Measurements from ENCODE around the gene TAF4.

TAF4 gene

DNA sequence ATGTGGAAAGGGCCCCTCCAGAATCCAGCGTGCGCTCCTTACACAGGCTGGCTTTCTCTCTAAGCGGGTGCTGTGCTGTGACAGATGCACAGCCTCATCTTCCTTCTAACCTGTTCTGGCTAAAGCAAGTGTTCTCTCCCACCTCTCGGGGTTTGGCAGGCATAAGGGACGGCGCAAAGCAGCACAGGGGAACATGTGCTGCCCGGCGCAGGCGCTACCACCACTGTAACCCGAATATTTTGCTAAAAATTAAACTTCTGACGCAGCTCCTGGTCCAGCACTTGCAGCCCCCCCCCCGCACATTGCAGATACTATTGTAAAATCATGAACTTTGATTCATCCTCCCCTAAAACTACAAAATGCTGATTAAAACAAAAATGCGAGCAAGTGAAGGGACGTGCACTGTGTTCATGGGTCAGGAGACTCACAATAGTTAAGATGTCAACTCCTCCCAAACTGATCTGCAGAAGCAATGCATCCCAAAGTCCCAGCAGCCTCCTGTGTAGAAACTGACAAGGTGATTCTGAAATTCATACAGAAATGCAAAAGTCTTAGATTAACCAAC, 43.0 kb downstream of the TAF4 start:
- Histone ChIP-seq H3K36me3 (ENCODE audit: control insufficient read depth, insufficient read depth, low read length) (no peaks in the 10 kb centered on the region), H3K18ac (ENCODE audit: low read length) (no peak overlapping the region), H3K9ac (ENCODE audit: low read length) (no peak overlapping the region), H3K27me3 (ENCODE audit: insufficient read depth, low read length, poor library complexity) (no peaks in the 10 kb centered on the region), H4K5ac (ENCODE audit: low read length) (no peak overlapping the region), H3K56ac (ENCODE audit: low read length) (no peak overlapping the region), H2AK5ac (ENCODE audit: low read length) (no peak overlapping the region), H2BK120ac (ENCODE audit: low read depth, low read length) (no peak overlapping the region), H3K79me2 (ENCODE audit: control insufficient read depth, insufficient read depth, low read length) (peaks cover 92% of the 10 kb centered on the region), H4K8ac (ENCODE audit: low read depth, low read length) (no peak overlapping the region), H3K4me3 (ENCODE audit: low read length) (no peak overlapping the region), H3K23ac (ENCODE audit: low read length) (no peak overlapping the region), H3K79me1 (ENCODE audit: low read length) (peaks cover 44% of the 10 kb centered on the region), H2BK15ac (replicated peaks; ENCODE audit: low read depth) (no peak overlapping the region), H2BK5ac (ENCODE audit: low read length) (no peak overlapping the region), H3K27ac (ENCODE audit: low read depth, low read length) (no peak overlapping the region), H3K4ac (ENCODE audit: low read depth, low read length) (no peak overlapping the region), H3K4me2 (ENCODE audit: low read length) (no peak overlapping the region), H3K4me1 (ENCODE audit: control insufficient read depth, low read depth, low read length) (no peaks in the 10 kb centered on the region)
- no peak for DNase-seq
- no CpG with 5 or more reads among the region's 14 CpGs for WGBS (ENCODE audit: extremely low coverage, insufficient coverage, low lambda C conversion rate)

DNA sequence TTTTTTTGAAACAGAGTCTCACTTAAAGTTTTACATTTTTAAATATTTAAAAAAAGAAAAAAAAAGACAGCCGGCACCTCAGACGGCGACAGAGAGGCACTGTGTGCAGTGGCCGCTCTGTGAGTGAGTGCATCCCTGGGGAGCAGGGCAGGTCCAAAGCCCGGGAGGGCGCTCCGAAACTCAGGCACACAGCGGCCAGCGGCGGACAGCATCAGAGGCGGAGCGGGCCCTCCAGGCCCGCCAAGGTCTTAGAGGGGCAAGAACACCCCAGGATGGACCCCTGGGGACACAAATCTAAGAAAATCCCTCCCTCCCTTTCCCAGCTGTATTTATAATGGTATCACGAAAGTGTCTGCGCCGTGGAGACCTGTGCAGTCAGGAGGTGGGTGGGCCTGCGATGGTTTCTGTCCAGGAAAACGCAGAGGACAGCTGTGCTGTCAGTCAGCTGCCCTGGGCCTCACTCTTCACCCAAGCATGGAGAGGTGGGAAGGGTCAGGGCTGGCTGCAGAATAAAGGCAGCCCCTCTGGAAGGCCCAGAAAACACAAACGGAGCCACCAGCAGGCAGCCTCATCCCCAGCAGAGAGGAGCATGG, 43.8 kb downstream of the TAF4 start:
- Histone ChIP-seq H3K23ac (ENCODE audit: low read length) (no peak overlapping the region), H3K4me2 (ENCODE audit: low read length) (no peak overlapping the region), H3K4ac (ENCODE audit: low read depth, low read length) (no peak overlapping the region), H2BK120ac (ENCODE audit: low read depth, low read length) (no peak overlapping the region), H3K27me3 (ENCODE audit: insufficient read depth, low read length, poor library complexity) (no peaks in the 10 kb centered on the region), H2AK5ac (ENCODE audit: low read length) (no peak overlapping the region), H3K9ac (ENCODE audit: low read length) (no peak overlapping the region), H2BK15ac (replicated peaks; ENCODE audit: low read depth) (no peak overlapping the region), H3K18ac (ENCODE audit: low read length) (no peak overlapping the region), H4K8ac (ENCODE audit: low read depth, low read length) (no peak overlapping the region), H3K4me1 (ENCODE audit: control insufficient read depth, low read depth, low read length) (no peaks in the 10 kb centered on the region), H3K36me3 (ENCODE audit: control insufficient read depth, insufficient read depth, low read length) (no peaks in the 10 kb centered on the region), H4K5ac (ENCODE audit: low read length) (no peak overlapping the region), H3K27ac (ENCODE audit: low read depth, low read length) (no peak overlapping the region), H3K79me1 (ENCODE audit: low read length) (peaks cover 40% of the 10 kb centered on the region), H3K56ac (ENCODE audit: low read length) (no peak overlapping the region), H3K4me3 (ENCODE audit: low read length) (no peak overlapping the region), H2BK5ac (ENCODE audit: low read length) (no peak overlapping the region), H3K79me2 (ENCODE audit: control insufficient read depth, insufficient read depth, low read length) (peaks cover 87% of the 10 kb centered on the region)
- no peak for DNase-seq
- no CpG with 5 or more reads among the region's 19 CpGs for WGBS (ENCODE audit: extremely low coverage, insufficient coverage, low lambda C conversion rate)

DNA sequence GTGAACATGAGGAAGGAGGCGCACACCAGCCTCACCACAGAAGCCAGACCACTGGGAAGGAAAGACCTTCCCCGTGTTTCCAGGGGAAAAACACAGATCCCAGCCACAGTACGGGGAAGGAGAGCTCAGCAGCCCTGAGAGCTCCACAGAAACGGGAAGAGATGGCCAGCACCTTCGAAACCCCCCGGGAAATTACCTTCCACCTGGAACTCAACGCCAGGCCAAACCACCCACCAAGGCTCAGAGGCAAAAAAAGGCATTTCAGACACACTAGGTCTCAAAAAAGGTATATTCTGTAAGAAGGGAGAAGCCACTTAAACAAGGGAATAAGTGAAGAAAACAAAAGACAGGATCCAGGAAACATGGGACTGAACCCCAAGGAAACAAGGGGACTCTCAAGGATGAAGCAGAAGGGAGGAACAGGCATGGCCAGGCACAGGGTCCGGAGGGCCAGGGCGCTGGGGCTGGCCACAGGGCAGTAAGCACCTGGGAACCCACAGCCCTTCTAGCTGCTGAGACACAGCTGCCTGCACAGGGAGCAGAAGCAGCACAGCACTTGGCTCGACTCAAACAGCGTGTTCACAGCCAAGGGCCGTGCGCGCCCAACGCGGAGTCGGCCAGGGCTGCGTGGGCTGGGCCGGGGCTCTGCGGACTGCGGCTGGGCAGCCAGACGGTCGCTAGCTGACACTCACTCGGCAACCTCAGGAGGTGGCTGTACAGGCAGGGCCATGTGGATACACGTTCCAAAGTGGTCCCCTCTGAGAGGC, 44.6 kb downstream of the TAF4 start:
- no peak overlapping the region for H4K5ac ChIP-seq (ENCODE audit: low read length)
- no peak overlapping the region for H4K8ac ChIP-seq (ENCODE audit: low read depth, low read length)

DNA sequence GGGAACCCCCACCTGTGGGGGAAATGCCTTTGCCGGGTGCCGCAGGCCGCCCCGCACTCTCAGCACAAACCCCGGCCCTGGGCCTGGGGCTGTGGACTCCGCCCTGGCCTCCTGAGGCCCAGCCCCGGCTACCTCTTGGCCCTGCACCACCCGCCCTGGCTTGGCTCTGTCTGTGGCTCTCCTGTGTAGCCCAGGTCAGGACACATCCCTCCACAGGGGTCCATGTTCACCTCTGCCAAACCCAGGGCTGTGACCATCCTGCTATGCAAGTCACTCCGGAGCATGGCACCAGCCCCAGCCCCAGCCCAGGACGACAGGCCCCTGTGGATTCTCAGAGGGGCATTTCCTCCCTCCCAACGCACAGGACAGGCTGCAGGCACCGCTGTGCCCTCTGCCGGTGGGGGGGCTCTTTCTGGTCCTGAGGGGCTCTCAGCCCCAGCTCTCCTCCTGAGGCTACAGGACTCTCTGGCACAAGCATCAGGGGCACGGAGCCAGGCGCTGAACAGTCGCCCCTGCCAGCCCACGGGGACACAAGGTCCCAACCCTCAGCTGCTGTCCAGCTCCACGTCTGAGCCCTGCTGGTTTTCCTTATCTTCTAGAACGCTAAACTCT, 45.7 kb downstream of the TAF4 start:
- Histone ChIP-seq H2BK15ac (replicated peaks; ENCODE audit: low read depth) (no peak overlapping the region), H3K27ac (ENCODE audit: low read depth, low read length) (no peak overlapping the region), H2AK5ac (ENCODE audit: low read length) (no peak overlapping the region), H2BK5ac (ENCODE audit: low read length) (no peak overlapping the region), H3K4me2 (ENCODE audit: low read length) (no peak overlapping the region), H4K5ac (ENCODE audit: low read length) (no peak overlapping the region), H3K4me1 (ENCODE audit: control insufficient read depth, low read depth, low read length) (no peaks in the 10 kb centered on the region), H3K4ac (ENCODE audit: low read depth, low read length) (no peak overlapping the region), H3K23ac (ENCODE audit: low read length) (no peak overlapping the region), H3K18ac (ENCODE audit: low read length) (no peak overlapping the region), H3K36me3 (ENCODE audit: control insufficient read depth, insufficient read depth, low read length) (no peaks in the 10 kb centered on the region), H3K56ac (ENCODE audit: low read length) (no peak overlapping the region), H3K79me1 (ENCODE audit: low read length) (peaks cover 40% of the 10 kb centered on the region), H3K79me2 (ENCODE audit: control insufficient read depth, insufficient read depth, low read length) (peaks cover 84% of the 10 kb centered on the region), H3K27me3 (ENCODE audit: insufficient read depth, low read length, poor library complexity) (no peaks in the 10 kb centered on the region), H3K9ac (ENCODE audit: low read length) (no peak overlapping the region), H2BK120ac (ENCODE audit: low read depth, low read length) (no peak overlapping the region), H3K4me3 (ENCODE audit: low read length) (no peak overlapping the region), H4K8ac (ENCODE audit: low read depth, low read length) (no peak overlapping the region)
- DNase-seq: no peak
- no CpG with 5 or more reads among the region's 19 CpGs for WGBS (ENCODE audit: extremely low coverage, insufficient coverage, low lambda C conversion rate)

More for the DNA sequence above, 44.6 kb downstream of the TAF4 start:
- Histone ChIP-seq H3K9ac (ENCODE audit: low read length) (no peak overlapping the region), H3K79me2 (ENCODE audit: control insufficient read depth, insufficient read depth, low read length) (peaks cover 85% of the 10 kb centered on the region), H3K4me2 (ENCODE audit: low read length) (no peak overlapping the region), H3K79me1 (ENCODE audit: low read length) (peaks cover 36% of the 10 kb centered on the region), H2BK120ac (ENCODE audit: low read depth, low read length) (no peak overlapping the region), H3K27me3 (ENCODE audit: insufficient read depth, low read length, poor library complexity) (no peaks in the 10 kb centered on the region), H2BK5ac (ENCODE audit: low read length) (no peak overlapping the region), H3K36me3 (ENCODE audit: control insufficient read depth, insufficient read depth, low read length) (no peaks in the 10 kb centered on the region), H3K18ac (ENCODE audit: low read length) (no peak overlapping the region), H3K4ac (ENCODE audit: low read depth, low read length) (no peak overlapping the region), H2BK15ac (replicated peaks; ENCODE audit: low read depth) (no peak overlapping the region), H2AK5ac (ENCODE audit: low read length) (no peak overlapping the region), H3K4me1 (ENCODE audit: control insufficient read depth, low read depth, low read length) (no peaks in the 10 kb centered on the region), H3K27ac (ENCODE audit: low read depth, low read length) (no peak overlapping the region), H3K4me3 (ENCODE audit: low read length) (no peak overlapping the region), H3K23ac (ENCODE audit: low read length) (no peak overlapping the region), H3K56ac (ENCODE audit: low read length) (no peak overlapping the region)
- WGBS (ENCODE audit: extremely low coverage, insufficient coverage, low lambda C conversion rate): no CpG with 5 or more reads among the region's 25 CpGs
- no peak for DNase-seq

DNA sequence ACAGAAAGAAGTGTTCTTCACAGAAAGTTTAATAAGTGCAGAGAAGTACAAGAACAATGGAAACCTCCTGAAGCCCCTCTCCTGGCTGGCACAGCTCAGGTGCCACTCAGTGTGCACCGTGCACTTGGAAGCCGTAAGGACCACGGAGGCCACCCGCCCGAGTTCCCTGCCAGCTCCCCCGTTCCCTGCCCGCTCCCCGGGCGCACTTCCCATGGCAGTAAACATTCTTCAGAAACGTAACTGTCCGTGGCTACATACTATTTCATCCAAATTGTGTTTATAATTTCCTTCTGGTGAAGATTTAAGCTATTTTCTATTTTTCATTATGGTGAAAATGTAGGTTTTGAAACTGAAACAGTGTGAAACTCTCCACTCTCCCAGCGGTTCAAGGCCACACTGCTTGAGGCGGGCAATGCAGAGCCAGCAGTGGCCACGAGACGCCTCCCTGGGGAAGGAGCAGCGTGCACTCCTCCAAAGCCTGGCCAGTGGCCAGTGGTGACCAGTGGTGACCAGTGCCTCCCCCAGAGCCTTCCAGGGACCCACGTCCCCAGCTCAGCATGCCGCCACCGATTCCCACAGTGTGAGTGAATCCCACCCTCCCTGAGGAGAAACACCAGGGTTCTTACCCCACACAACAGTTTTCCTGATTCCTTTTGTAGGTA, 46.4 kb downstream of the TAF4 start:
- Histone ChIP-seq H2BK15ac (replicated peaks; ENCODE audit: low read depth) (no peak overlapping the region), H3K4me1 (ENCODE audit: control insufficient read depth, low read depth, low read length) (no peaks in the 10 kb centered on the region), H2BK5ac (ENCODE audit: low read length) (no peak overlapping the region), H4K5ac (ENCODE audit: low read length) (no peak overlapping the region), H3K4me2 (ENCODE audit: low read length) (no peak overlapping the region), H3K27ac (ENCODE audit: low read depth, low read length) (no peak overlapping the region), H3K9ac (ENCODE audit: low read length) (no peak overlapping the region), H4K8ac (ENCODE audit: low read depth, low read length) (no peak overlapping the region), H2BK120ac (ENCODE audit: low read depth, low read length) (no peak overlapping the region), H3K36me3 (ENCODE audit: control insufficient read depth, insufficient read depth, low read length) (no peaks in the 10 kb centered on the region), H3K27me3 (ENCODE audit: insufficient read depth, low read length, poor library complexity) (no peaks in the 10 kb centered on the region), H3K23ac (ENCODE audit: low read length) (no peak overlapping the region), H2AK5ac (ENCODE audit: low read length) (no peak overlapping the region), H3K79me2 (ENCODE audit: control insufficient read depth, insufficient read depth, low read length) (peaks cover 84% of the 10 kb centered on the region), H3K4me3 (ENCODE audit: low read length) (no peak overlapping the region), H3K79me1 (ENCODE audit: low read length) (peaks cover 45% of the 10 kb centered on the region), H3K4ac (ENCODE audit: low read depth, low read length) (no peak overlapping the region), H3K18ac (ENCODE audit: low read length) (no peak overlapping the region), H3K56ac (ENCODE audit: low read length) (no peak overlapping the region)
- DNase-seq: no peak
- WGBS (ENCODE audit: extremely low coverage, insufficient coverage, low lambda C conversion rate): no CpG with 5 or more reads among the region's 19 CpGs
